A549 (cell line): Measurements from ENCODE around the gene NOPCHAP1.

Experiments used
- CEBPB ChIP-seq, 2 experiments: fragments of >200 bp in 1 of 2; sonication (Bioruptor Twin) in 1 of 2; formaldehyde crosslinking in 1 of 2; IDR thresholded peaks; 2 replicates each; pipeline ENCODE4 v1.6.1; 2012 to 2016
- HDAC2 ChIP-seq: fragments of 200-600 bp; sonication (generic); IDR thresholded peaks from 2 replicates; pipeline ENCODE4 v1.6.1; 2016
- MAFK ChIP-seq: fragments of 450-650 bp; IDR thresholded peaks from 2 replicates; pipeline ENCODE4 v1.6.1; 2014; ENCODE audit not compliant: partially characterized antibody
- NR3C1 ChIP-seq: fragments of >200 bp; sonication (Bioruptor Twin); formaldehyde crosslinking; IDR thresholded peaks from 3 replicates; pipeline ENCODE4 v1.6.1; 2017
- POLR2A ChIP-seq: IDR thresholded peaks from 2 replicates; pipeline ENCODE4 v1.6.1; 2012; ENCODE audit warnings: mild to moderate bottlenecking, low read length
- TF ChIP-seq, protein P1 (sequence below): fragments of >200 bp; sonication (Bioruptor Twin); formaldehyde crosslinking; IDR thresholded peaks from 3 replicates; pipeline ENCODE4 v1.5.1; 2016
- TF ChIP-seq, protein P2 (sequence below): fragments of 250-450 bp; sonication (Bioruptor Pico); IDR thresholded peaks from 2 replicates; pipeline ENCODE4 v1.5.0; 2021; ENCODE audit warnings: mild to moderate bottlenecking, moderate library complexity, borderline replicate concordance
- TF ChIP-seq, protein P3 (sequence below): IDR thresholded peaks from 2 replicates; pipeline ENCODE4 v1.6.1; 2012

DNA sequence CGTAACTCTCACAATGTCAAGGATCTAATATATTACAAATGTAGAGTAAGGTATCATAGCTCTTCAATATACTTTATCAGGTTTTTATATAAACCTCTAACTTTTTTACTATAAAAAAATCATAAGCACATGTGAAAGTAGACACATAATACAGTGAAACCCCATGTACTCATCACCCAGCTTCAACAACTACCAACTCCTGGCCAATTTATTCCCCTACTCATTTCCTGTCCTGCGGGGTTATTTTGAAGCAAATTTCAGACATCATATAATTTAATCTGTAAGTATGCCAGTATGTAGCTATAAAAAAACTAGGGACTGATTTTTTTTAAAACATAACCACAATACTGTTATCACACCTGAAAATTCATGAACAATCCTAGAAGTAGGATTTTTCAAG, 47.7 kb downstream of the NOPCHAP1 start:
- no peak for TF ChIP-seq MAFK
- TF ChIP-seq, protein P1, sequence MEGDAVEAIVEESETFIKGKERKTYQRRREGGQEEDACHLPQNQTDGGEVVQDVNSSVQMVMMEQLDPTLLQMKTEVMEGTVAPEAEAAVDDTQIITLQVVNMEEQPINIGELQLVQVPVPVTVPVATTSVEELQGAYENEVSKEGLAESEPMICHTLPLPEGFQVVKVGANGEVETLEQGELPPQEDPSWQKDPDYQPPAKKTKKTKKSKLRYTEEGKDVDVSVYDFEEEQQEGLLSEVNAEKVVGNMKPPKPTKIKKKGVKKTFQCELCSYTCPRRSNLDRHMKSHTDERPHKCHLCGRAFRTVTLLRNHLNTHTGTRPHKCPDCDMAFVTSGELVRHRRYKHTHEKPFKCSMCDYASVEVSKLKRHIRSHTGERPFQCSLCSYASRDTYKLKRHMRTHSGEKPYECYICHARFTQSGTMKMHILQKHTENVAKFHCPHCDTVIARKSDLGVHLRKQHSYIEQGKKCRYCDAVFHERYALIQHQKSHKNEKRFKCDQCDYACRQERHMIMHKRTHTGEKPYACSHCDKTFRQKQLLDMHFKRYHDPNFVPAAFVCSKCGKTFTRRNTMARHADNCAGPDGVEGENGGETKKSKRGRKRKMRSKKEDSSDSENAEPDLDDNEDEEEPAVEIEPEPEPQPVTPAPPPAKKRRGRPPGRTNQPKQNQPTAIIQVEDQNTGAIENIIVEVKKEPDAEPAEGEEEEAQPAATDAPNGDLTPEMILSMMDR, result no peak
- no peak for TF ChIP-seq CEBPB (IDR thresholded peaks at IDR 0.05)
- TF ChIP-seq, protein P2, sequence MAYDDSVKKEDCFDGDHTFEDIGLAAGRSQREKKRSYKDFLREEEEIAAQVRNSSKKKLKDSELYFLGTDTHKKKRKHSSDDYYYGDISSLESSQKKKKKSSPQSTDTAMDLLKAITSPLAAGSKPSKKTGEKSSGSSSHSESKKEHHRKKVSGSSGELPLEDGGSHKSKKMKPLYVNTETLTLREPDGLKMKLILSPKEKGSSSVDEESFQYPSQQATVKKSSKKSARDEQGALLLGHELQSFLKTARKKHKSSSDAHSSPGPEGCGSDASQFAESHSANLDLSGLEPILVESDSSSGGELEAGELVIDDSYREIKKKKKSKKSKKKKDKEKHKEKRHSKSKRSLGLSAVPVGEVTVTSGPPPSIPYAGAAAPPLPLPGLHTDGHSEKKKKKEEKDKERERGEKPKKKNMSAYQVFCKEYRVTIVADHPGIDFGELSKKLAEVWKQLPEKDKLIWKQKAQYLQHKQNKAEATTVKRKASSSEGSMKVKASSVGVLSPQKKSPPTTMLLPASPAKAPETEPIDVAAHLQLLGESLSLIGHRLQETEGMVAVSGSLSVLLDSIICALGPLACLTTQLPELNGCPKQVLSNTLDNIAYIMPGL (CRISPR knock-in tag), result no peak
- no peak for TF ChIP-seq HDAC2
- TF ChIP-seq, protein P3, sequence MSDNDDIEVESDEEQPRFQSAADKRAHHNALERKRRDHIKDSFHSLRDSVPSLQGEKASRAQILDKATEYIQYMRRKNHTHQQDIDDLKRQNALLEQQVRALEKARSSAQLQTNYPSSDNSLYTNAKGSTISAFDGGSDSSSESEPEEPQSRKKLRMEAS, result no peak
- TF ChIP-seq POLR2A, result no peak
- TF ChIP-seq NR3C1, result no peak
